Body of pancreas (tissue), 4 donors: ENCODE data around the gene PIK3C2B. TPM values are rescaled to one million over a fixed set of nuclear protein-coding genes. Genes with fewer than 3 reads are reported as not detected.

Experiments
- ATAC-seq: fragments of 150-250 bp; one replicate; pipeline ENCODE4 v1.9.1; 2016
- DNase-seq, 4 donors: peaks; one replicate each; pipeline ENCODE4 v3.0.0-alpha.2; 2019
- H3K27ac ChIP-seq, 4 donors: fragments of 200-600 bp; sonication (generic); 1 replicate in 3 of 4; 2 replicates in 1 of 4; pipeline versions ENCODE4 v1.5.1 to v1.6.1; 2016 to 2019; ENCODE audit warnings: mild to moderate bottlenecking in 1 of 4, mixed read lengths in 1 of 4, moderate library complexity in 1 of 4
- H3K27me3 ChIP-seq, 2 donors: fragments of 200-600 bp; sonication (generic); one replicate each; pipeline ENCODE4 v1.6.0; 2016; ENCODE audit warnings: mild to moderate bottlenecking in 1 of 2
- H3K36me3 ChIP-seq, 2 donors: fragments of 200-600 bp; sonication (generic); replicated peaks in 1 of 2; 2 replicates each; pipeline ENCODE4 v1.5.1; 2016; ENCODE audit warnings: low read depth in 2 of 2; ENCODE audit not compliant: insufficient read depth in 1 of 2
- H3K4me1 ChIP-seq: fragments of 200-600 bp; sonication (generic); one replicate; pipeline ENCODE4 v1.6.0; 2016
- H3K4me3 ChIP-seq, 2 donors: fragments of 200-600 bp; sonication (generic); 1 replicate in 1 of 2; 2 replicates in 1 of 2; pipeline ENCODE4 v1.5.1; 2016 to 2019
- H3K9me3 ChIP-seq, 3 donors: fragments of 200-600 bp; sonication (generic); 1 replicate in 2 of 3; 2 replicates in 1 of 3; pipeline ENCODE4 v1.5.1; 2016
- CTCF ChIP-seq, 7 experiments: fragments of 450-650 bp in 4 of 7; fragments of 200-600 bp in 3 of 7; sonication (generic) in 3 of 7; IDR thresholded peaks; one replicate each; pipeline ENCODE4 v1.5.1; 2016 to 2019; ENCODE audit warnings: antibody characterized with exemption in 7 of 7
- POLR2A ChIP-seq, 3 donors: fragments of 450-650 bp; IDR thresholded peaks; one replicate each; pipeline ENCODE4 v1.6.1; 2016; ENCODE audit warnings: antibody characterized with exemption in 3 of 3, mild to moderate bottlenecking in 2 of 3
- WGBS, 2 donors: methylation state at CpG; one replicate each; pipeline ENCODE4 v1.1.5; 2017; 5-methylcytosine and 5-hydroxymethylcytosine counted together
- intact Hi-C: fragments of 100-400 bp; cut with DNase I; formaldehyde crosslinking; loops from one replicate; pipeline ENCODE4 v1.15.1; 2023
- total RNA-seq, 2 donors: library from RNA; depleted of rRNA; stranded (reverse); fragments of >200 nt; gene quantifications; one replicate each; pipeline ENCODE4 v1.1.0, GENCODE V29; 2016

Gene PIK3C2B
- total RNA-seq, 2 donors from 2014 or later = 11.4 to 18.1 TPM

- no peak for ATAC-seq
- peak overlapping the region in 2 of 4 donors; percentile 44 to 48 for H3K27ac ChIP-seq
- H3K27me3 ChIP-seq = no peaks in the 10 kb centered on the region
- intact Hi-C loops = no loop called here
- H3K4me3 ChIP-seq = no peak overlapping the region
- H3K9me3 ChIP-seq = no peaks in the 10 kb centered on the region
- DNase-seq = no peak
- TF ChIP-seq CTCF (IDR thresholded peaks at IDR 0.05) = no peak
- no peak for TF ChIP-seq POLR2A (IDR thresholded peaks at IDR 0.05)
- 65 to 73% methylated on average over 7 of the region's 7 CpGs for WGBS, 2 donors
- H3K36me3 ChIP-seq = no peaks in the 10 kb centered on the region
- peaks cover 68% of the 10 kb centered on the region for H3K4me1 ChIP-seq
Measured at GRCh38 chr1:204478172-204478899, 16.3 kb downstream of the PIK3C2B start.

- Histone ChIP-seq H3K36me3 (no peaks in the 10 kb centered on the region), H3K27me3 (no peaks in the 10 kb centered on the region), H3K4me3 (no peak overlapping the region), H3K27ac (no peak overlapping the region), H3K9me3 (no peaks in the 10 kb centered on the region), H3K4me1 (peaks cover 64% of the 10 kb centered on the region)
- intact Hi-C loops = no loop called here
- DNase-seq (no peak), ATAC-seq (no peak)
- 77 to 83% methylated on average over 5 of the region's 5 CpGs for WGBS, 2 donors
- no peak for TF ChIP-seq POLR2A (IDR thresholded peaks at IDR 0.05)
- TF ChIP-seq CTCF (IDR thresholded peaks at IDR 0.05) = no peak
Measured at GRCh38 chr1:204477036-204477740, 17.4 kb downstream of the PIK3C2B start.

GRCh38 chr1:204476563-204476962 is 18.0 kb downstream of the PIK3C2B start:
- WGBS, 2 donors = 80 to 91% methylated on average over 5 of the region's 5 CpGs
- TF ChIP-seq POLR2A (IDR thresholded peaks at IDR 0.05) (no peak), CTCF (IDR thresholded peaks at IDR 0.05) (no peak)
- H3K4me1 ChIP-seq = peaks cover 58% of the 10 kb centered on the region
- intact Hi-C loops = no loop called here
- no peaks in the 10 kb centered on the region for H3K27me3 ChIP-seq
- no peak for ATAC-seq
- H3K27ac ChIP-seq = no peak overlapping the region
- no peak for DNase-seq
- no peak overlapping the region for H3K4me3 ChIP-seq
- H3K36me3 ChIP-seq = no peaks in the 10 kb centered on the region
- no peaks in the 10 kb centered on the region for H3K9me3 ChIP-seq

GRCh38 chr1:204475656-204476432 is 18.8 kb downstream of the PIK3C2B start:
- ATAC-seq (no peak), DNase-seq (no peak)
- H3K27me3 ChIP-seq = no peaks in the 10 kb centered on the region
- no peak overlapping the region for H3K4me3 ChIP-seq
- WGBS, 2 donors = 36 to 60% methylated on average over 7 to 9 of the region's 9 CpGs
- peaks cover 51% of the 10 kb centered on the region for H3K4me1 ChIP-seq
- peak overlapping the region in 1 of 4 donors; percentile 15 for H3K27ac ChIP-seq
- H3K9me3 ChIP-seq = no peaks in the 10 kb centered on the region
- TF ChIP-seq CTCF (IDR thresholded peaks at IDR 0.05) = no peak
- TF ChIP-seq POLR2A (IDR thresholded peaks at IDR 0.05) = no peak
- intact Hi-C loops = no loop called here
- no peaks in the 10 kb centered on the region for H3K36me3 ChIP-seq
